ENCODE measurements around the gene PBOV1.
A peak's percentile ranks its signal among the peaks of the same experiment; 100 is the strongest.
"Not testable (repeated sequence)": the region's sequence is repeated elsewhere in the genome, so short reads cannot be mapped to it uniquely, and the experiment has no call there.

Gene PBOV1

GRCh38 chr6:138237463-138237862 is 19.2 kb upstream of the PBOV1 start:
- DNase-seq, result no peak

DNA sequence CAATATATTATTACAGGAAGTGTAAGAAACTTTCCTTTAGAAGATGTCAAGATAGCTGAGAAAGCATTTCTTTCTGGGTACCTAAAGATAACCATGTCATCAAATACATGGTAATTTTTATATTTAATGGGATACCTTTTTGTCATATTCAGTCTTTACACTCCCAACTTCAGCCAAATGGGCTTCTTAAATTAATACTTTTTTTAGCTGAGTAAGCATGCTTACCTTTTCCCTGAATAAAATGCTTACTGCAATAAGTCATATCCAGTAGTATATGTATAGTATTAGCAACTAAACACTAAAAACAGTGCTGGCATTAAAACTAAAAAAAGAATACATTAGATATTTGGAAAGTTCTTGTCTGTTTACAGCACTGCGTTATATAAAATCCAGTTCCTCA is 17.4 kb upstream of the PBOV1 start:
- DNase-seq, result no peak

DNA sequence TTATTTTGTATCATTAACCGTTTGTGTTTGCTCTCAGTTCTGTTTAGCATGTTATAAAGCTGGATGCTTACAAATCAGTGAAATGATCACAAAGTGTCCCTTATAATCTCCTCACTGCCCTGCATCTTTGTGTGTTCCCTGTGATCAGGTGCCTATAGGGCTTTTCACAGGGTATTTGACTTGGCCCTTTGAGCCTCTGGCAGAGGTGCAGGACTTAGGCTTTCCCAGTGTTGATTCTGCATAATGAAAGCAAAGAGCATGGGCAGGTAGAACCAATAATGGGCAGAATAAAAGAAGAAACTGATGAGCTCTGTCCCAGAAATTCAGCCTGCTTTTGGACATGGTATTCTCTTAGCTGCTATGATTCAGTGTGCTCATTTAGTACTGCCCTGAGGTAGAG is 16.9 kb upstream of the PBOV1 start:
- no peak for DNase-seq

DNA sequence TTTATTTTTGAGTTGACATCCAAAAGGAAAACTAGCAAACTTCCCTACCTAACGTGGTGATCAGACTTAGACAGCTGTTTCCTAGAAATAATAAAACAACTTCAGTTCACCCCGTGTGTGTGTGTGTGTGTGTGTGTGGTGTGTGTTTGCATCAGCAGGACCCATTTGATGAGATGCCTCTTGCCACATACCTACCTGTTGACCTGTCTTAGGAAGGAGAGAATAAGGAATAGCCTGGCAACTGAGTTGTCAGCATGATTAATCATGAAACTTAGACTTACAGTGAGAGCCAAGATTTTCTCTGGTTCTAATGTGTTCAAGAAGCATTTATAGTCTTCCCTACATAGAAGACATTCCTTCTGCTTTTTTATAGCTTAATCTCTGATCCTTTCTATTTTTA is 16.1 kb upstream of the PBOV1 start:
- DNase-seq, result no peak

- DNase-seq, result peak; percentile 20
Measured at GRCh38 chr6:138231381-138231886, 13.1 kb upstream of the PBOV1 start.

DNA sequence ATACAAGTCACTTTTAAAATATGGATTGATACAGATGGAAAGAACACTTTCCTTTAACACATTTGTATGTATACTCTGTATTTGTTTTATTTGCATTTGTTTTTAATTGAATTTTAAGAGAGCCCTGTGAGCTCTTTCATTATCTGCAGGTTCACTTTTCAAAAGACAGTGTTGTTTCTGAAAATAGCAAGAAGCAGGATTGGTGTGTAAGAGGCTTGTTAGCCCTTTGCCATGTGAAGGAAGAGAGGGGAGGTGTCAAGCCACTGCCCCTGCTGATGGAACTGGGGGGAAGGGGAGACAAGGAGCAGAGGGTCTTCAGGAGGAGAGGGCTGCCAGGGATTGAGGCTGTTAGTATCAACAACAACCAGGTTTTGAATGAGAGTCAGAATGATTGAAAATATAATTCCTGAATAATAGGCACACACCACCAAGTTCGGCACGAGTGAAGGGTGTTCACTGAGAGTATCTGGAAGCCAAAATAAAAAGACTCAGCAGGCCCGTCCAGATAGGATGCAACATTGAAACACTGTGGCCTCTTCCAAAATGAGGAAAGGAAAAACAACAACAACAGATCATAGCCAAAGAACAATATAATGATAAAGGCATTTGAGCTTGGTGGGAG is 12.6 kb upstream of the PBOV1 start:
- no peak for DNase-seq

DNA sequence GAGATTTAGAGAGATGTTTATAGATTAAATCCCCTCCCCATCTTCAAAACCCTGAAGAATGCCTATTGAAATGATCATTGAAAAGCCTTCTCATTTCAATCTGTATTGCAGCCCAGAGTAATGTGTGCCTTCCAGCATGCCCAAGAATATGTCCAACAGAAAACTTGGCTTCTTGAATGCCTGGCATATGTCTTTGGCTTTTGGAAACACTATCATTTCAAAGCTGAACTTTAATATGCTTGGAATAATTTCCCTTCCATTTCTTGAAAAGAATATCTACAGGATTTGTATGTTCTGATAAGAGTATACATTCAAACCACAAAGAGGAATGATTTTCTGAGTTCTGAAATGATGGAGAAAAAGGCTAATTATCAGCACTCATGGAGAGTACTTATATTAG is 11.9 kb upstream of the PBOV1 start:
- no peak for DNase-seq

DNA sequence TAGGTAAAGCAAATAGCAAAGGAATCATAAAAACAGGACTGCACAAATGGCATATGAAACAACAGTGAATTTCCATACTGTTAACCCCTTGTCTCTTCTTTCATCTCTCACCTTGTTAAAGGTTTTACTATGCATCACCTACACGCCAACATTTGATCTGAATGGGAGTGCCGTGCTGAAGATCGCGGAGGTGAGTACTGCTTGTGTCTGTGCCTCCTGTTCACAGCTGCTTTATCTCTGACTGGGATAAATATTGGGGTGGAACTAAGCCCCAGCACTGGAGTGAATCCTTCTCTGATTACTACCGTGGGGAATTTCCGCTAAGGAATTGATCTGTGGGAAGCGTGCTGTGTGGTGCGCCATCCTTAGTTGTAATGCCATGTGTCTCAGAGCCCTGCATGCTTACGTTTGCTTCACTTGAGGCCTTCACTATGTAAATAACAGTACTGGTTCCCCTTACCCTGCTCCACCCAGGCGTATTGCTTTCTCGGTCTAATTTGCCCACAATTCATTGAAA is 11.4 kb upstream of the PBOV1 start:
- no peak for DNase-seq

- no peak for DNase-seq
Measured at GRCh38 chr6:138229072-138229471, 10.8 kb upstream of the PBOV1 start.

DNA sequence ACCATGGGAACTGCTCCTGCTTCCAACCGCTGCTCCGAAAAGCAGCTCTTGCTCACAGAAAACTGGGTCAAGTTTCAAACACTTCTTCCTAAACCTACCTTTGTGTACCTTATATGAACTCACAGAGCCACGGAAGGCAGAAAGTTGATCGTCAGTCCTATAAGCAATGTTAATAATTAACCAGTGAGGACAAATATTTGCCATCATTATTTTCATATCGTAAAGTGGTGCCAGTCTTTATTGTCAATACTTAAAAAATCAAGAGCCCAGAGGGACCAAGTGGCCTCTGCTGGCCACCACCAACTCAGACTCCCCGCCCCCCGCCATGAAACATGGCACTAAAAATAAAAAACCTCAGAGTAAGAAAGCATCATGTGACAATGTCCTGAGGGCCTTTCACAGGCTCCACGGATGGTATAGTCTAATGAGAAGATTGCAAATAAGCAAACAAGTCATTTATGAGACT is 9.1 kb upstream of the PBOV1 start:
- peak; percentile 36 for DNase-seq

GRCh38 chr6:138226700-138227315 is 8.5 kb upstream of the PBOV1 start:
- DNase-seq, result no peak

GRCh38 chr6:138225953-138226352 is 7.7 kb upstream of the PBOV1 start:
- no peak for DNase-seq

DNA sequence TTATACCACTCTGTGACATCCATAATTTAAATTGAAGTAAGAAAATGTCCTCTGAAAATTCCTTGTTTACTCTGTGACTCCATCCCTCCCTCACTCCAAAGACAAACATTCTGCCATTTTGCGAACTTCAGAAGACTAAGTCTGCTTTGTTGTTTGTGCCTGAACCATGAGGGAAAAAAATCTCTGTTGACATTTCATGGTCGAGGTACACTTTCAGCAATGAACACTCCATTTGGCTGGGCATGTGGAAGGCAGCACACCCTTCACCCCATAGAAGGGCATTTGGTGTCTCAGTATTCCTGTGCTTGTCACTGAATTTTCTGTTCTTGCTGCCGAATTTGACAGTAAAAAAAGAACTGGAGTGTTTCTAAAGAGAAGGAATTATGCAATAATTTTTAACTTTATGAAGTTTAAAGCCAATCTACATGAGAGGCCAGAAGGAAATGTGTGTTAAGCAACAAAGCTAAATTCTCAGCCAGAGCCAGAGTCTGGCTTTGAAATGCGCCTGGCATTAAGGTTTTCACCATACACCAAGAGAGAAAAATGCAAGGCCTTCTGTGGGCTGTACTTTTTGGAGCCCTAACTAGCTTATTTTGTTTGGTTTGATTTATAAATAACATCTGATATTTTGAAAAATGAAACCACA is 4.7 kb upstream of the PBOV1 start:
- no peak for DNase-seq

DNA sequence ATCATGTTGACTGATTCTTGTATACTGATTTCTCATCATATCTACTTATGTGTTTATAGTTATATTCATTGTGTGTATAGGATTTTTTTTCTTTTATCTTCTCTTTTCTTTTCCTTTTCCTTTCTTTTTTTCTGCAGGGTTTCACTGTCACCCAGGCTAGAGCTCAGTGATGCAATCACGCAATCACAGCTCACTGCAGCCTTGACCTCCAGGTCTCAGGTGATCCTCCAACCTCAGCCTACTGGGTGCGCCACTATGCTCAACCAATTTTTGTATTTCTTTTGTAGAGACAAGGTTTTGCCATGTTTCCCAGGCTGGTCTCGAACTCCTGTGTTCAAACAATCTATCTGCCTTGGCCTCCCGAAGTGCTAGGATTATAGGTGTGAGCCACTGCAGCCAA is 1.6 kb upstream of the PBOV1 start:
- no peak for DNase-seq

GRCh38 chr6:138219398-138219797 is 1.1 kb upstream of the PBOV1 start:
- DNase-seq, result no peak

- DNase-seq, result no peak
Measured at GRCh38 chr6:138215093-138215782, 3.1 kb downstream of the PBOV1 start.

DNA sequence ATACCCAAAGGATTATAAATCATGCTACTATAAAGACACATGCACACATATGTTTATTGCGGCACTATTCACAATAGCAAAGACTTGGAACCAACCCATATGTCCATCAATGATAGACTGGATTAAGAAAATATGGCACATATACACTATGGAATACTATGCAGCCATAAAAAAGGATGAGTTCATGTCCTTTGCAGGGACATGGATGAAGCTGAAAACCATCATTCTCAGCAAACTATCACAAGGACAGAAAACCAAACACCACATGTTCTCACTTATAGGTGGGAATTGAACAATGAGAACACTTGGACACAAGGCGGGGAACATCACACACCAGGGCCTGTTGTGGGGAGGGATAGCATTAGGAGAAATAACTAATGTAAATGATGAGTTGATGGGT is 5.8 kb downstream of the PBOV1 start:
- DNase-seq, result not testable (repeated sequence)

- no peak for DNase-seq
Measured at GRCh38 chr6:138211601-138212000, 6.7 kb downstream of the PBOV1 start.

DNA sequence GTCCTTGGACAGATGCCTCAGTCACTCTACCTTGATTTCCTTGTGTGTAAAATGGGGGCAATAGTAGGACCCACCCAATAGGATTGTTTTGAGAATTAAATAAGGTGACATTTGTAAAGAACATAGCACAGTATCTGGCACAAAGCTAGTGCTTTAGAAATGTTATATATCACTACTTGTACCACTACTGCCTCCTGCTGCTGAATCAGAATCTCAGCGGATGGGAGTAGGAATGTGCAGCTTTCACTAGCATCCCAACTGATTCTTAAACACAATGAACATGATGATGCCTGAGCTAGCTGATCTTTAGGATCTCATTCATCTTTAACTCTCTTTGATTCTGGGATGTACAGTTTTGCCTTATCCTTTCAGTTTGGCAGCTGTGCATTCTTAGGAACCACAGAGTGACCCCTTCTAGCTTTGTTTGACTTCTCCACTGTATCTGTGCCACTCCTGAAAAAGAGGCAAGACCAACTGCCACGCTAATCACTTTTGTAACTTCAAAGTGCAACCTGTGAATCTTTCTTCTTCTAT is 7.2 kb downstream of the PBOV1 start:
- DNase-seq, result no peak

DNA sequence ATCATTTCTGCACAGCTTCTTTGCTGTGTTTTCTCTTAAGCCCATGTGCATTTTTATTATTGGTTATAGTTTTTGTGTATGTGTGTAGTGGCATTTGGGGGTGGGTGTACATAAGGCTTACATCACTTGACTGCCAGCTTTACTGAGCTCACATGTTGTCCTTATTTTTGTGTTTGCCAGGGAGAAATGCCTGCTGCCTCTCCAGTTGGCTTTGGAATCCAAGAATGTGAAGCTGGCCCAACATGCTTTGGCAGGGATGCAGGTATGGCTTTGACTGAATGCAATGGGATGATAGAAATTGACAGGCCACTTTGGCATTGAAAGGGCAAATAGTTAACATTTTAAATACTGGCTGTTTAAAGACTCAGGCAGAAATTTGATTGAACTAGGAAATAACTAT is 11.4 kb downstream of the PBOV1 start:
- no peak for DNase-seq

- DNase-seq, result no peak
Measured at GRCh38 chr6:138205437-138206094, 12.7 kb downstream of the PBOV1 start.

DNA sequence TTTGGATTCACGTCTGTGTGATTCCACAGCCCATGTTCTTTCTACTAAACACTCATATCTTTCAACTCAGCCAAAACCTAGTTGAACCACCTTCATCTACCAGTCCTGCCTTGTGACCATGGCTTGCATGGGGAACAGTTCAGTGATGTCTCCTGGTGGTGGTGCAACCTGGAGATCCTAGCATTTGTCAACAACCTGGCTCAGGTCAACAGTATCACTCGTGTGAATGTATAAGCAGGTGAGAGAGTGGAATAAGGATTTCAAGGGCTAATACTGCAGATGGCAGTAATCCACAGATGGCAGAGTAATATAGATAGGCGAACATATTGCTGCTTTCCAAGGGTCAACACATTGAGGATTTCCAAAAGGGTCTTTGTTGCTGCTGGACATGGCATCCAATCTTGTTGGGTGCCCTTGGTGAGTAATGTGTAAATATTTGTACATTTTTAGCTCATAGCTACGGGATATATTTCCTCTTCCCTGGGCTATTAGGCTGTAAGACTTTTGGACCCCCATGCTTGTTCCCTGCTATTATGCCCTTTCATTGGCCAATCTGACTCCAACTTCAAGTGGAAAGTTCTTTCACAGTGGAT is 13.4 kb downstream of the PBOV1 start:
- no peak for DNase-seq
